HG02571 (cell line): ENCODE results near the gene CAPN12.

ENCODE experiments used
- ATAC-seq: cut with Tn5 transposase; IDR thresholded peaks from one replicate; pipeline ENCODE4 v1.9.1; 2021; ENCODE audit warnings: mild to moderate bottlenecking, moderate library complexity; ENCODE audit not compliant: unreplicated experiment

The CAPN12 gene

GRCh38 chr19:38737921-38738737, 6.1 kb downstream of the CAPN12 start:
- no peak for ATAC-seq

DNA sequence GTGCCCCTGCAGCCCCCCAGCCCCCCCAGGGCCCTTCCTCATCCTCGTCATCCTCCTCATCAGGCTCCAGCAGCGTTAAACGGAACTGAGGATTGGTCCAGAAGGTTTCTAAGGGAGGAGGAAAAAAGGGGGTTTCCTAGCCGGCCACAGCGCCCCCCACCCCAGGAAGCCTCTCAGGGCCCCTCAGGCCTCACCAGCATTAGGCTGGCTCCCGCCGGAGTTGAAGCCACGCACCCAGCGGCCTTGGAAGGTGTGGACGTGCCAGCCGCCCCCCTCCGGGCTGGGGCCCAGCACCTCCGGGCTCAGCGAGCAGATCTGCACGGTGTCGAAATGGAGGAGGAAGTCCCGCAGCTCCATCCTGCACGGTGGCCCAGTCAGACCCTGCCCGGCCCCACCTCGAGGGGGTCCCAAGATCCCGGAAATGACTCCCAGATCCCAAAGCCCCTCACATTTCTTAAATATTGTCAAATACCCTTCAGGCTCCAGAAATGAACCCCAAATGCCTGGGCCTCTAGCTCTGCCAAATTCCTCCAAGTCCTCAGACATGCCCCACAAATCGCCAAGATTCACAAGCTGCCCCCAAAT, 6.9 kb downstream of the CAPN12 start:
- no peak for ATAC-seq

- ATAC-seq, result no peak
These were observed 7.6 kb downstream of the CAPN12 start for GRCh38 chr19:38736413-38737280.

- no peak for ATAC-seq
These were observed 8.2 kb downstream of the CAPN12 start for GRCh38 chr19:38736036-38736412.

DNA sequence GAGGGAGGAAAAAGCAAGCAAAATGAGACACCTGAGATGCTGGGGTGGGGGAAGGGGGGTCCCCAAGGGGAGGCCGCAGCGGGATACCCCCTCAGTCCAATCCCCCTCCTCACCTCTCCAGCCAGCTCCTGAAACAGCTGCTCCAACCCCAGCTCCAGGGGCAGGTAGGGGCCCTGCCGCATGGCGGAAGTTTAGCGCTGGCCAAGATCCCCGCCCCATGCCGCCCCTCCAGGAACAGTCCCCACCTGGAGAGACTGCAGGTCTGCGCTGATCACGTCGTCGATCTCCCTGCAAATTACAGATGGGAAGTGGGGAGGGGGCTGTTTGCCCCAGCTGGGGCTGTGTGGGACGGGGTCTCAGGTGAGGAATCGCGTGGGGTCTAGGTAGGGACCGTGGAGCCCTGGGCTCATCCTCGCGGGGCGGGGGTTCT, 9.0 kb downstream of the CAPN12 start:
- ATAC-seq, result no peak

- ATAC-seq, result no peak
These were observed 9.6 kb downstream of the CAPN12 start for GRCh38 chr19:38734426-38735256.

DNA sequence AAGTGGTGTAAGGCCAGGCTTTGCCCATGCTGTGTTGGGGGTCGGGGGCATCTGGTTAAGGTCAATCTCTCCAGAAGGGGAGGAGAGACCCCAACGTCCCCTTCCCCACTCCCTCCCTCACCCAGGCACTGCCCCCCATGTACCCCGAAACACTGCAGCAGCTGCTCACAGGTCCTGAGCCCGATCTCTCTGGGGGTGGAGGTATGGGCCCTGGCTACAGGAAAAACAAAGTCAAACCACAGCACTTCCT, 10.2 kb downstream of the CAPN12 start:
- no peak for ATAC-seq

GRCh38 chr19:38733493-38734175, 10.6 kb downstream of the CAPN12 start:
- ATAC-seq, result no peak

GRCh38 chr19:38733241-38733492, 11.1 kb downstream of the CAPN12 start:
- ATAC-seq, result no peak

DNA sequence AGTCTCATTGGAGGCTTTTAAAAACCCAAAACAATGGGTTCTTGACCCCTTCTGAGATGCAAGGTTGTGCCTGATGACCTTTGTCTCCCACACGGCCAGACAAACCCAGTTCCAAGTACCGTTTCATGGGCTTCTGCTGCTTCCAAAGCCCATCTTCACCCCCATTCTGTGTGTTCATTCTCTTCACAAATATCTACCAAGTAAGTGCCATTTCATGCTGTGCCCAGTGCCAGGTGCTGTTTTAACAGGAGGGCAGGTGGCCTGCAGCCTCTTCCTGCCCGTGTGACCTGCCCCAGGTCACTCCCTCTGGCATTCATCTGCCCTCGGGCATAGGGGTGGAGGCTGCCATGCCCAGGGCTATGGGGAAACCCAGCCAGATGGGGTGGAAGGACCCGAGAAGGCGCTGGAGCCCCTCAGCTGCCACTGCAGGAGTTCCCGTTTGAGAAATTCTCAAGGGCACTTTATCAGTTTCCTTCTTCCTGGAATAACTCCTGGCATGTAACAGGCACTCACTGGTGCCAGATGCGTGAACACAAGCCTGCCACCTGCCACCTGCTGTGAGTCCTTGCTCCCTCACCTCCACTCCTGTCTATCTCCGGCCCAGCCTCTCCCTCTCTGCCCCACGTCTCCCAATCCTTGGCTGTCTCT, 12.5 kb downstream of the CAPN12 start:
- ATAC-seq, result no peak

- ATAC-seq, result no peak
These were observed 13.3 kb downstream of the CAPN12 start for GRCh38 chr19:38730731-38731589.

GRCh38 chr19:38730470-38730730, 13.9 kb downstream of the CAPN12 start:
- ATAC-seq, result no peak

- ATAC-seq, result no peak
These were observed 14.4 kb downstream of the CAPN12 start for GRCh38 chr19:38729653-38730469.

- ATAC-seq, result no peak
These were observed 15.3 kb downstream of the CAPN12 start for GRCh38 chr19:38728752-38729541.

GRCh38 chr19:38727868-38728660, 16.2 kb downstream of the CAPN12 start:
- no peak for ATAC-seq

DNA sequence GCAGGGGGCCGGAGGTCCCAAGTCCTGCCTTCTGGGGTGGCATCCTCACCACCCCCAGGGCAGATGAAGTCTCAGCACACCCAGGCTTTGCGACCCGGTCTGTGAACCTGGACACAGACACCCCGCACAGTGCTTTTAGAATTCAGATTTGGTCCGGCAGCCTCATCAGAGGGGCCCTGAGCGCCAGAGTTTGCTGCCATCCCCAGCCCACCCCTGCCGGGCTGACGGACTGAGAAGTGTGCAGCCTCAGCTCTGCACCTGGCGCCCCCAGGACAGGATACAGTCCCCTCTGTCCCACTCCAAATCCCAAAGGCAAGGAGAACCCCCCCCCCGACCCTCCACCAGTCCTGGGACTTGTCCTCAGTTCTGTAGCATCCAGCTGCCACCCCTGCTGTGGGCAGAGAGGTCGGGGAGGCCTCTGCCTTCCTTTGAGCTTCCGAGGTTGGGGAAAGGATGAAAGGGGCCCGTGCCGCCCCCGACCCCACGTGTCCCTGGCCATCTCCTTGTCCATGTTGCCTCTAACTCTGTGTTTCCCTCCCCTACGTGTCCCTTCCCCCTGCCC, 16.9 kb downstream of the CAPN12 start:
- no peak for ATAC-seq

DNA sequence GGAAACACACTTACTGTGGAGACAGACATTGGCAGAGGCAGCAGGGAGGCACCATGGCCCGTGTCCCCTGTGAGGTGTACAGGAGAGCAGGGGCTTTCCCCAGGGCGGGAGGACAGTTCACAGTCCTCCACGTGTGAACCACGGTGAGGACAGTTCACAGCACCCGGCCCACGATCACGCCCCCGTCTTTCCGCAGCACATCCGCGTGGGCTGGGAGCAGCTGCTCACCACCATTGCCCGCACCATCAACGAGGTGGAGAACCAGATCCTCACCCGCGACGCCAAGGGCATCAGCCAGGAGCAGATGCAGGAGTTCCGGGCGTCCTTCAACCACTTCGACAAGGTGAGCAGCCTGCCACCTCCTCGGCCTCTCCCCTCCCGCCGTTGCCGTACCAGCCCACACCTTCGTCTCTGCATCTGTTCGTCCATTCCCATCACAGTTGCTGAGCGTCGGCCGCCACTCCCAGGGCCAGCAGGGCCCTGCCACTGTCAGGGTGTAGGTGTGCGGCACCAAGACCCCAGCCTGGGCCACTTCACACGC, 17.4 kb downstream of the CAPN12 start:
- no peak for ATAC-seq
